Adrenal gland (tissue), 12 donors: ENCODE measurements around the gene PDK4. TPM values are rescaled to one million over a fixed set of nuclear protein-coding genes. Genes with fewer than 3 reads are reported as not detected.

ENCODE experiments used
- DNase-seq, 7 donors: peaks; one replicate each; pipeline ENCODE4 v3.0.0-alpha.2; 2019 to 2020
- H3K27ac ChIP-seq, 5 donors: fragments of 200-600 bp; sonication (generic) in 4 of 5; 1 replicate in 3 of 5; 2 replicates in 2 of 5; pipeline versions ENCODE4 v1.5.1 to v1.8.0; 2016 to 2020; ENCODE audit warnings: mild to moderate bottlenecking in 1 of 5
- H3K27me3 ChIP-seq: fragments of 200-600 bp; 2 replicates; pipeline ENCODE4 v1.8.0; 2021
- H3K36me3 ChIP-seq, 2 donors: fragments of 200-600 bp; replicated peaks in 1 of 2; 1 replicate in 1 of 2; 2 replicates in 1 of 2; pipeline versions ENCODE4 v1.5.1 to v1.8.0; 2018 to 2022
- H3K4me1 ChIP-seq, 2 donors: fragments of 200-600 bp; replicated peaks in 1 of 2; 1 replicate in 1 of 2; 2 replicates in 1 of 2; pipeline versions ENCODE4 v1.5.1 to v1.8.0; 2018 to 2021
- H3K4me3 ChIP-seq, 4 donors: fragments of 200-600 bp; sonication (generic) in 3 of 4; one replicate each; pipeline ENCODE4 v1.5.1; 2016 to 2018
- H3K9me3 ChIP-seq, 3 donors: fragments of 200-600 bp; sonication (generic) in 1 of 3; replicated peaks in 1 of 3; 1 replicate in 2 of 3; 2 replicates in 1 of 3; pipeline versions ENCODE4 v1.5.1 to v1.8.0; 2016 to 2021
- CTCF ChIP-seq, 6 experiments: fragments of 450-650 bp in 4 of 6; fragments of 200-600 bp in 2 of 6; sonication (generic) in 1 of 6; IDR thresholded peaks; 1 replicate in 5 of 6; 2 replicates in 1 of 6; pipeline versions ENCODE4 v1.5.1 to v1.8.0; 2016 to 2021; ENCODE audit warnings: antibody characterized with exemption in 6 of 6, mild to moderate bottlenecking in 2 of 6, moderate library complexity in 1 of 6
- POLR2A ChIP-seq, 2 donors: fragments of 450-650 bp; IDR thresholded peaks; one replicate each; pipeline ENCODE4 v1.6.1; 2017; ENCODE audit warnings: antibody characterized with exemption in 2 of 2, mild to moderate bottlenecking in 2 of 2, moderate library complexity in 1 of 2
- WGBS, 4 donors: extraction: QIAGEN DNeasy Blood & Tissue Kit in 2 of 4; methylation state at CpG; one replicate each; pipeline versions ENCODE4 v1.1.5 to v1.1.7; 2013 to 2017; 5-methylcytosine and 5-hydroxymethylcytosine counted together
- intact Hi-C, 2 donors: fragments of 100-400 bp; cut with DNase I; formaldehyde crosslinking; loops; one replicate each; pipeline versions ENCODE4 v1.14.1 to v1.15.0; 2022 to 2023
- polyA plus RNA-seq, 3 donors: library from polyadenylated mRNA; stranded (reverse); fragments of 200-250 nt in 2 of 3; fragments of 350-450 nt in 1 of 3; fragmentation: Illumina TruSeq in 1 of 3; extraction: RNeasy Lipid Tissue Mini Kit (QIAGEN cat#74804) in 1 of 3; gene quantifications; one replicate each; pipeline ENCODE4 v1.2.3, GENCODE V29; 2013 to 2014
- total RNA-seq, 9 donors: library from RNA; depleted of rRNA in 4 of 9; stranded (reverse); fragments of >200 nt in 4 of 9; fragments of 120-200 nt in 1 of 9; fragmentation: NEBNext Ultra II Directional in 1 of 9; extraction: Animal tissue kit (Norgen Biotek cat#: 25700) in 1 of 9; gene quantifications; one replicate each; pipeline versions ENCODE4 v1.1.0 to v1.2.4, GENCODE V29; 2013 to 2023
- donor health status: healthy with polysubstance abuse.
- donor health status: Bipolar disorder and iron deficiency.
- donor health status: DM: yes; HTN: yes; CAD: no.
- donor health status: DM: no; HTN: no; CAD: no.
- donor health status: DM: no; HTN: no; CAD: no.
- donor health status: DM: yes; HTN: yes; CAD: no.

The PDK4 gene
- total and polyA plus RNA-seq, 12 donors: 60.1 to 690 (median 308) TPM

- Histone ChIP-seq H3K9me3 (peaks cover 0 to 5% (median 0%) of the 10 kb centered on the region in 3 donors), H3K27ac (peak overlapping the region in 2 of 5 donors; percentile 42 to 56), H3K27me3 (no peaks in the 10 kb centered on the region), H3K4me3 (no peak overlapping the region), H3K36me3 (peaks cover 0 to 3% of the 10 kb centered on the region in 2 donors), H3K4me1 (peaks cover 7 to 8% of the 10 kb centered on the region in 2 donors)
- 41 to 59% (median 46%) methylated on average over 3 of the region's 3 CpGs for WGBS, 4 donors
- TF ChIP-seq CTCF (IDR thresholded peaks at IDR 0.05): no peak
- TF ChIP-seq POLR2A (IDR thresholded peaks at IDR 0.05): no peak
- DNase-seq: no peak
- intact Hi-C loops: no loop called here
Measured at GRCh38 chr7:95578299-95578855, 17.9 kb downstream of the PDK4 start.

- peaks cover 7 to 8% of the 10 kb centered on the region in 2 donors for H3K4me1 ChIP-seq
- no peaks in the 10 kb centered on the region for H3K27me3 ChIP-seq
- TF ChIP-seq POLR2A (IDR thresholded peaks at IDR 0.05): no peak
- H3K4me3 ChIP-seq: no peak overlapping the region
- peak overlapping the region in 3 of 5 donors; percentile 3 to 32 (median 24) for H3K27ac ChIP-seq
- intact Hi-C loops: no loop called here
- H3K36me3 ChIP-seq: no peaks in the 10 kb centered on the region
- WGBS, 4 donors: 61 to 86% (median 63%) methylated on average over 5 of the region's 5 CpGs
- DNase-seq: peak in 6 of 7 donors; percentile 28 to 59 (median 38)
- peaks cover 0 to 5% (median 0%) of the 10 kb centered on the region in 3 donors for H3K9me3 ChIP-seq
Measured at GRCh38 chr7:95577137-95577536, 19.2 kb downstream of the PDK4 start.

- DNase-seq: no peak
- TF ChIP-seq CTCF (IDR thresholded peaks at IDR 0.05) (no peak), POLR2A (IDR thresholded peaks at IDR 0.05) (no peak)
- H3K4me1 ChIP-seq: no peaks in the 10 kb centered on the region
- 63 to 77% (median 73%) methylated on average over 2 of the region's 2 CpGs for WGBS, 4 donors
- H3K27ac ChIP-seq: no peak overlapping the region
- no peaks in the 10 kb centered on the region for H3K27me3 ChIP-seq
- H3K4me3 ChIP-seq: no peak overlapping the region
- intact Hi-C loops: no loop called here
- no peaks in the 10 kb centered on the region for H3K36me3 ChIP-seq
- peaks cover 0 to 5% (median 0%) of the 10 kb centered on the region in 3 donors for H3K9me3 ChIP-seq
Measured at GRCh38 chr7:95569720-95570119, 26.6 kb downstream of the PDK4 start.

GRCh38 chr7:95560674-95561073 lies 35.6 kb downstream of the PDK4 start:
- H3K36me3 ChIP-seq: no peaks in the 10 kb centered on the region
- peak overlapping the region in 2 of 5 donors; percentile 40 to 42 for H3K27ac ChIP-seq
- no peak for DNase-seq
- no peak overlapping the region for H3K4me3 ChIP-seq
- H3K27me3 ChIP-seq: no peaks in the 10 kb centered on the region
- no peak for TF ChIP-seq CTCF (IDR thresholded peaks at IDR 0.05)
- no peak for TF ChIP-seq POLR2A (IDR thresholded peaks at IDR 0.05)
- H3K4me1 ChIP-seq: peaks cover 13 to 29% of the 10 kb centered on the region in 2 donors
- 59 to 68% (median 64%) methylated on average over 2 of the region's 2 CpGs for WGBS, 4 donors
- no peaks in the 10 kb centered on the region for H3K9me3 ChIP-seq
- intact Hi-C loops: no loop called here

GRCh38 chr7:95558864-95559263 lies 37.5 kb downstream of the PDK4 start:
- 57 to 68% (median 61%) methylated on average over 3 of the region's 3 CpGs for WGBS, 4 donors
- intact Hi-C loops: no loop called here
- H3K9me3 ChIP-seq: no peaks in the 10 kb centered on the region
- H3K36me3 ChIP-seq: no peaks in the 10 kb centered on the region
- TF ChIP-seq POLR2A (IDR thresholded peaks at IDR 0.05): no peak
- no peak for TF ChIP-seq CTCF (IDR thresholded peaks at IDR 0.05)
- peaks cover 9 to 38% of the 10 kb centered on the region in 2 donors for H3K4me1 ChIP-seq
- no peak for DNase-seq
- no peaks in the 10 kb centered on the region for H3K27me3 ChIP-seq
- no peak overlapping the region for H3K4me3 ChIP-seq
- no peak overlapping the region for H3K27ac ChIP-seq
